H9 (cell line): ENCODE measurements around the gene CADPS2. TPM values are rescaled to one million over a fixed set of nuclear protein-coding genes. Genes with fewer than 3 reads are reported as not detected.

ENCODE experiments used
- DNase-seq: peaks from one replicate; pipeline ENCODE4 v3.0.0-alpha.2; 2017
- H2AFZ ChIP-seq: one replicate; pipeline ENCODE4 v1.6.1; 2013; ENCODE audit warnings: mild to moderate bottlenecking, low read length, control low read depth, moderate library complexity
- H2AK5ac ChIP-seq: 2 replicates; pipeline ENCODE4 v1.6.1; 2013; ENCODE audit warnings: low read length, control low read depth, mixed read lengths; ENCODE audit not compliant: insufficient read length
- H2BK120ac ChIP-seq: one replicate; pipeline ENCODE4 v1.6.1; 2013; ENCODE audit warnings: low read depth, mild to moderate bottlenecking, low read length, control low read depth, inconsistent platforms; ENCODE audit not compliant: poor library complexity, severe bottlenecking
- H2BK12ac ChIP-seq: 2 replicates; pipeline ENCODE4 v1.6.1; 2013; ENCODE audit warnings: low read length, control low read depth, mixed read lengths, low read depth; ENCODE audit not compliant: insufficient read length
- H2BK15ac ChIP-seq: 2 replicates; pipeline ENCODE4 v1.6.1; 2013; ENCODE audit warnings: low read depth, low read length, control low read depth
- H2BK20ac ChIP-seq: one replicate; pipeline ENCODE4 v1.6.1; 2013; ENCODE audit warnings: low read depth, mild to moderate bottlenecking, low read length, control low read depth, inconsistent platforms; ENCODE audit not compliant: poor library complexity, severe bottlenecking
- H2BK5ac ChIP-seq: 2 replicates; pipeline ENCODE4 v1.6.1; 2013; ENCODE audit warnings: low read length, control low read depth, mixed read lengths; ENCODE audit not compliant: insufficient read length
- H3K14ac ChIP-seq: 2 replicates; pipeline ENCODE4 v1.6.1; 2013; ENCODE audit warnings: low read length, control low read depth; ENCODE audit not compliant: insufficient read depth
- H3K18ac ChIP-seq: 2 replicates; pipeline ENCODE4 v1.6.1; 2013; ENCODE audit warnings: low read depth, mild to moderate bottlenecking, mixed read lengths, low read length, control low read depth; ENCODE audit not compliant: insufficient read length
- H3K23ac ChIP-seq: 2 replicates; pipeline ENCODE4 v1.6.1; 2013; ENCODE audit warnings: low read length, control low read depth, mixed read lengths, low read depth; ENCODE audit not compliant: insufficient read length
- H3K23me2 ChIP-seq: 2 replicates; pipeline ENCODE4 v1.6.1; 2013; ENCODE audit warnings: low read depth, mild to moderate bottlenecking, mixed read lengths, low read length, control low read depth; ENCODE audit not compliant: insufficient read length, poor library complexity, severe bottlenecking
- H3K27ac ChIP-seq: 2 replicates; pipeline ENCODE4 v1.5.1; 2013; ENCODE audit warnings: low read length, control low read depth, mixed read lengths, low read depth; ENCODE audit not compliant: insufficient read length
- H3K27me3 ChIP-seq: 2 replicates; pipeline ENCODE4 v1.6.1; 2013; ENCODE audit warnings: low read length, control low read depth, inconsistent platforms; ENCODE audit not compliant: insufficient read depth
- H3K4ac ChIP-seq: 2 replicates; pipeline ENCODE4 v1.6.1; 2013; ENCODE audit warnings: low read depth, mild to moderate bottlenecking, control low read depth, inconsistent platforms, low read length, moderate library complexity
- H3K4me1 ChIP-seq: 2 replicates; pipeline ENCODE4 v1.6.1; 2013; ENCODE audit warnings: low read length, control low read depth, inconsistent platforms; ENCODE audit not compliant: insufficient read depth
- H3K4me2 ChIP-seq: 2 replicates; pipeline ENCODE4 v1.6.1; 2013; ENCODE audit warnings: low read length, control low read depth, mixed read lengths; ENCODE audit not compliant: insufficient read length, insufficient read depth
- H3K56ac ChIP-seq: 2 replicates; pipeline ENCODE4 v1.6.1; 2013; ENCODE audit warnings: low read depth, mild to moderate bottlenecking, mixed read lengths, low read length, control low read depth; ENCODE audit not compliant: insufficient read length
- H3K79me1 ChIP-seq: 2 replicates; pipeline ENCODE4 v1.6.1; 2013; ENCODE audit warnings: low read depth, mild to moderate bottlenecking, moderate library complexity, low read length, control low read depth, inconsistent platforms; ENCODE audit not compliant: insufficient read depth, poor library complexity, severe bottlenecking
- H3K79me2 ChIP-seq: 2 replicates; pipeline ENCODE4 v1.6.1; 2013; ENCODE audit warnings: low read length, control low read depth, inconsistent platforms; ENCODE audit not compliant: insufficient read depth
- H3K9ac ChIP-seq: 2 replicates; pipeline ENCODE4 v1.6.1; 2013; ENCODE audit warnings: low read length, control low read depth, mixed read lengths; ENCODE audit not compliant: insufficient read length; ENCODE audit errors: extremely low read depth
- H3K9me3 ChIP-seq: one replicate; pipeline ENCODE4 v1.6.1; 2013; ENCODE audit warnings: low read depth, low read length, inconsistent platforms; ENCODE audit not compliant: control insufficient read depth
- H3T11ph ChIP-seq: one replicate; pipeline ENCODE4 v1.6.1; 2013; ENCODE audit warnings: mild to moderate bottlenecking, low read length, control low read depth, inconsistent platforms
- H4K20me1 ChIP-seq: one replicate; pipeline ENCODE4 v1.6.1; 2013; ENCODE audit not compliant: control insufficient read depth, insufficient read length, insufficient read depth
- H4K5ac ChIP-seq: 2 replicates; pipeline ENCODE4 v1.6.1; 2013; ENCODE audit warnings: low read depth, mild to moderate bottlenecking, mixed read lengths, low read length, control low read depth; ENCODE audit not compliant: insufficient read length
- H4K8ac ChIP-seq: replicated peaks from 2 replicates; pipeline ENCODE4 v1.6.1; 2013; ENCODE audit warnings: low read length, control low read depth, mixed read lengths, low read depth; ENCODE audit not compliant: insufficient read length
- H4K91ac ChIP-seq: 2 replicates; pipeline ENCODE4 v1.6.1; 2013; ENCODE audit warnings: low read depth, mild to moderate bottlenecking, moderate library complexity, mixed read lengths, low read length, control low read depth; ENCODE audit not compliant: insufficient read length
- H3K27ac Mint-ChIP-seq, 3 experiments: 2 replicates in 2 of 3; 3 replicates in 1 of 3; pipeline ENCODE4 v1.8.0; 2020 to 2021; ENCODE audit warnings: mixed read lengths in 3 of 3, mild to moderate bottlenecking in 1 of 3, moderate library complexity in 1 of 3
- H3K27me3 Mint-ChIP-seq: 2 replicates; pipeline ENCODE4 v1.8.0; 2021; ENCODE audit warnings: low read depth, mild to moderate bottlenecking, moderate library complexity, mixed read lengths
- H3K36me3 Mint-ChIP-seq, 3 experiments: 2 replicates in 2 of 3; 3 replicates in 1 of 3; pipeline ENCODE4 v1.8.0; 2020 to 2021; ENCODE audit warnings: low read depth in 3 of 3, mixed read lengths in 3 of 3; ENCODE audit not compliant: insufficient read depth in 1 of 3
- H3K4me1 Mint-ChIP-seq, 2 experiments: 2 replicates each; pipeline ENCODE4 v1.8.0; 2020; ENCODE audit warnings: mixed read lengths in 2 of 2
- H3K4me3 Mint-ChIP-seq, 2 experiments: 2 replicates in 1 of 2; 3 replicates in 1 of 2; pipeline ENCODE4 v1.8.0; 2020 to 2021; ENCODE audit warnings: mild to moderate bottlenecking in 2 of 2, mixed read lengths in 2 of 2, moderate library complexity in 1 of 2
- H3K9me3 Mint-ChIP-seq, 2 experiments: 2 replicates in 1 of 2; 3 replicates in 1 of 2; pipeline ENCODE4 v1.8.0; 2020; ENCODE audit warnings: mild to moderate bottlenecking in 2 of 2, mixed read lengths in 2 of 2, moderate library complexity in 1 of 2
- CTCF ChIP-seq: fragments of 200-600 bp; sonication (generic); conservative IDR thresholded peaks from 3 replicates; pipeline ENCODE4 v1.8.0; 2021; ENCODE audit warnings: antibody characterized with exemption, mild to moderate bottlenecking
- WGBS: extraction: QIAGEN DNeasy Blood & Tissue Kit; methylation state at CpG from one replicate; pipeline ENCODE4 v1.1.7; 2013; ENCODE audit warnings: missing lambda C conversion rate, low lambda C conversion rate, mixed read lengths; ENCODE audit not compliant: insufficient read length; ENCODE audit errors: extremely low coverage; 5-methylcytosine and 5-hydroxymethylcytosine counted together
- total RNA-seq: library from RNA; stranded (reverse); gene quantifications from 2 replicates; pipeline ENCODE4 v1.2.1, GENCODE V29; 2021

CADPS2 gene
- total RNA-seq, 1 experiment from 2014 or later: 7.1 TPM

- no peaks in the 10 kb centered on the region for H3K27me3 ChIP-seq
- no peak overlapping the region for H3K27ac ChIP-seq
- no peak overlapping the region for H3K23ac ChIP-seq
- no peak for DNase-seq
- H3K23me2 ChIP-seq: no peaks in the 10 kb centered on the region
- H2AFZ ChIP-seq: no peak overlapping the region
- no peak overlapping the region for H3T11ph ChIP-seq
- no peak overlapping the region for H2BK20ac ChIP-seq
- no peak overlapping the region for H2BK5ac ChIP-seq
- no peak overlapping the region for H3K14ac ChIP-seq
- Mint-ChIP-seq H3K9me3 (no peaks in the 10 kb centered on the region), H3K27ac (no peak overlapping the region), H3K27me3 (no peaks in the 10 kb centered on the region), H3K4me3 (no peak overlapping the region), H3K36me3 (no peaks in the 10 kb centered on the region), H3K4me1 (peaks cover 30 to 36% of the 10 kb centered on the region in 2 experiments)
- H3K9me3 ChIP-seq: no peaks in the 10 kb centered on the region
- WGBS: no CpG with 5 or more reads among the region's 1 CpG
- no peaks in the 10 kb centered on the region for H4K20me1 ChIP-seq
- H3K4me2 ChIP-seq: no peak overlapping the region
- H2BK15ac ChIP-seq: no peak overlapping the region
- no peak for TF ChIP-seq CTCF
- H4K8ac ChIP-seq: no peak overlapping the region
- H3K4ac ChIP-seq: no peak overlapping the region
- no peak overlapping the region for H2BK120ac ChIP-seq
- H4K5ac ChIP-seq: no peak overlapping the region
- H2AK5ac ChIP-seq: no peak overlapping the region
- no peaks in the 10 kb centered on the region for H3K79me1 ChIP-seq
- H2BK12ac ChIP-seq: no peak overlapping the region
- no peak overlapping the region for H3K56ac ChIP-seq
- H3K9ac ChIP-seq: no peak overlapping the region
- no peaks in the 10 kb centered on the region for H3K79me2 ChIP-seq
- no peak overlapping the region for H3K18ac ChIP-seq
- H3K4me1 ChIP-seq: peaks cover 2% of the 10 kb centered on the region; the same call in 1 of the 2 replicates
- H4K91ac ChIP-seq: no peak overlapping the region
Observed at GRCh38 chr7:122384528-122384927, 501.7 kb downstream of the CADPS2 start.
